ENCODE data around the gene LRBA.

Gene LRBA

DNA sequence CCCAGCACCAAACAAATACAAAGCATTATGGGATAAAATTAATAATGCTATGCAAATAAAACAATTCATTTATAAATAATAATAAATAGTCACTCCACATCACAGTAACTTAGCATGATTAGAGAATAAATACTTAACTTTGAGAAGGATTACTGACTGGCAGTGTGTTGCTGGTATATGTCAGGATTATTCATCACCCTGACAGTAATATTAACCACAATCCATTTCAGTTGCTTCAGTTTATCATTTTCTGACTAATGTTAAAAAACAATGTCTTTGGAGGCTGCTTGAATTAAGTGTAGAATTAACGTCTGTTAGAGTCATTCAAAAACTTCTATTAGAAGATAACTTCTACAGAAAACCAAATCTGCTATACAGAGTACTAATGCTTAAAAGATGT lies 557.3 kb downstream of the LRBA start:
- no peaks in the 10 kb centered on the region for H3K9me3 ChIP-seq (ENCODE audit: control insufficient read depth, insufficient read depth, low read length)
- H3K9ac ChIP-seq (ENCODE audit: low read depth, low read length) = no peak overlapping the region
- H3K4me1 ChIP-seq (ENCODE audit: insufficient read depth, low read length) = no peaks in the 10 kb centered on the region
- H3K36me3 ChIP-seq (ENCODE audit: insufficient read depth, low read length) = peaks cover 2% of the 10 kb centered on the region; the same call in 1 of the 2 replicates

DNA sequence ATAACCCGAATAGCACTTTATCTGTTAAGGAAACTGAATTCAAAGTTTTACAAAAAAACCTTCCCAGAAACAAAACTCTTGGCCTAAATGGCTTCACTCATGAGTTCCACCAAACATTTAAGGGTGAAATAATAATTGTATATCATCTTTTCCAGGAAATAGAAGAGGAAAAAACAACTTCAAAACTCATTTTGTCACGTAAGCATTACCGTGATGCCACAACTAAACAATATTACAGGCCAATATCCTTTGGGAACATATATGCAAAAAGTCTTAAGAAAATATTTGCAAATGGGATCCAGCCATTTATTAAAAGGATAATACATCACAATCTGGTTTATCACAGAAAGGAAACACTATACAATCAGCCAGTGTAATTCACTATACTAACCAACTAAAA lies 563.2 kb downstream of the LRBA start:
- Histone ChIP-seq H3K9me3 (ENCODE audit: control insufficient read depth, insufficient read depth, low read length) (no peaks in the 10 kb centered on the region), H3K4me1 (ENCODE audit: insufficient read depth, low read length) (no peaks in the 10 kb centered on the region), H3K9ac (ENCODE audit: low read depth, low read length) (no peak overlapping the region), H3K36me3 (ENCODE audit: insufficient read depth, low read length) (peaks cover 2% of the 10 kb centered on the region; the same call in 1 of the 2 replicates)

GRCh38 chr4:150447356-150447755 lies 567.7 kb downstream of the LRBA start:
- Histone ChIP-seq H3K4me1 (ENCODE audit: insufficient read depth, low read length) (no peaks in the 10 kb centered on the region), H3K9me3 (ENCODE audit: control insufficient read depth, insufficient read depth, low read length) (no peaks in the 10 kb centered on the region), H3K36me3 (ENCODE audit: insufficient read depth, low read length) (no peaks in the 10 kb centered on the region), H3K9ac (ENCODE audit: low read depth, low read length) (no peak overlapping the region)

GRCh38 chr4:150439451-150439933 lies 575.6 kb downstream of the LRBA start:
- Histone ChIP-seq H3K36me3 (ENCODE audit: insufficient read depth, low read length) (no peaks in the 10 kb centered on the region), H3K9me3 (ENCODE audit: control insufficient read depth, insufficient read depth, low read length) (no peaks in the 10 kb centered on the region), H3K9ac (ENCODE audit: low read depth, low read length) (no peak overlapping the region), H3K4me1 (ENCODE audit: insufficient read depth, low read length) (no peaks in the 10 kb centered on the region)

DNA sequence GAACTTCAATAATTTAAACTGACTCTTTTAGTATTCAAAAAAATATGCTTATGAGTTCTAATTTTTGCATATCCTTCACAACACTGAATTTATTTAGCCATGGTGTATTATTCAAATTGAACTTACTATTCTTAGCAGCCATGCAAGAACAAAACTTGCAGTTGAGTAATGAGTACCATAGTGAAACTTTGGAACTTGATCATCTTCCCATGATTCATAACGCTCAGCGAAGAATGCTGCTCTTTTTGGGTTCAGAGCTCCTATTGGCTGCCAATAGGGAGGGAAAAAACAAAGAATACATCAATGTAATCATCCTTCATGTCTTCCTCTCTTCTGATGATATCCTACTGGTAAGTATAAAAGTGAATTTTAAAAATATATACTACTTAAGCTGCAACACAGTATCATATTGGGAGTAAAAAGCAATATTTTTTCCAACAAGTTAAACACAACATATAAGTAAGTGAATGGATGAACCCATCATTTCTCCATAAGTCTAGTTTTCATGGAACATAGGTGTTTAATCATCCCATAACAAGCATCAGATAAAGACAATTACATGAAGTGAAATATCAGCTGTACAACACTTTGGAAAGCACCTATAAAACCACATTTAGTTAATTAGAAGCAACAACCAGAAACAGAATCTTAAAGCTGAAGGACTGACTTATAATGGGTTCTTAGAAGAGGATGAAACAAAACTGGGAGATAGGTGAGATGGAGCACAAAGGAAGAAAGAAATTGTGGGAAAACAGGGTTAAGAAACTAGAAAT lies 578.3 kb downstream of the LRBA start:
- H3K36me3 ChIP-seq (ENCODE audit: insufficient read depth, low read length) = no peaks in the 10 kb centered on the region
- H3K9ac ChIP-seq (ENCODE audit: low read depth, low read length) = no peak overlapping the region

DNA sequence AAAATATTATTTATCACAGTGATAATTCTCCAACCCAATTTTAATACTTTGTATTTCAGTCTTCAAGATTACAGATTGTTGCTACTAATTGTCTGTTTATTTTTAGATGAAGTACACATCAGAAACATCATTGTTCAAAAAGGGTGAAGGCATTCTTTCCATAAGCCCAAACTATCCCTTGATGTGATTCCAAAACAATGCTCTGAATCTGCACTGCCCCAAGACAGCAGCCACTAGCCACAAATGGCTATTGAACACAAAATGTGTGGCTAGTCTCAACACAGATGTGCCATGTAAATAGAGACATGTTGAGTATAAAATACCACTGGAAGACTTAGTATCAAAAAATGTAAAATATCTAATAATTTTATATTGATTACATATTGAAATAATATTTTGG lies 583.9 kb downstream of the LRBA start:
- Histone ChIP-seq H3K36me3 (ENCODE audit: insufficient read depth, low read length) (no peaks in the 10 kb centered on the region), H3K4me1 (ENCODE audit: insufficient read depth, low read length) (no peaks in the 10 kb centered on the region), H3K9me3 (ENCODE audit: control insufficient read depth, insufficient read depth, low read length) (no peaks in the 10 kb centered on the region), H3K9ac (ENCODE audit: low read depth, low read length) (no peak overlapping the region)

More for the DNA sequence above, 578.3 kb downstream of the LRBA start:
- Histone ChIP-seq H3K9me3 (ENCODE audit: control insufficient read depth, insufficient read depth, low read length) (no peaks in the 10 kb centered on the region), H3K4me1 (ENCODE audit: insufficient read depth, low read length) (no peaks in the 10 kb centered on the region)

DNA sequence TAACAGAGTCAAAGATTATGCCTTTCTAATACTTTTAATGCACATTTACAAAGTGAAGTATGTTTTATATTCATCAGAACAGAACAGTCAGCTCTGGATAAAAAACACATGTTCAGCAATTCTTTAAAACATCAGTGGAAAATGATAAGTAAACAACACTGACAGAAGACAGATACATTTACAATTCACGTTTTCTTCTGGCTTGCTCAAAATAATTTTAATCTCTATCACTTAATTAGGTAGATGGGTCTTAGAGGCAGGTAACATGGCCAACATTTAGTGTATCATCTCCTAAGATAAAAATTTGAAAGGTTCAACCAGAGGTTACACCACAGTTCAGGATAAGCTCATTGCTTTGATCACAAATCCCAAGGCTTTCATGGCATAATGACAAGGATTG lies 589.9 kb downstream of the LRBA start:
- H3K9me3 ChIP-seq (ENCODE audit: control insufficient read depth, insufficient read depth, low read length) = no peaks in the 10 kb centered on the region
- no peaks in the 10 kb centered on the region for H3K4me1 ChIP-seq (ENCODE audit: insufficient read depth, low read length)
- H3K36me3 ChIP-seq (ENCODE audit: insufficient read depth, low read length) = no peaks in the 10 kb centered on the region
- H3K9ac ChIP-seq (ENCODE audit: low read depth, low read length) = no peak overlapping the region

- H3K36me3 ChIP-seq (ENCODE audit: insufficient read depth, low read length) = no peaks in the 10 kb centered on the region
Measured at GRCh38 chr4:150423503-150423902, 591.6 kb downstream of the LRBA start.

DNA sequence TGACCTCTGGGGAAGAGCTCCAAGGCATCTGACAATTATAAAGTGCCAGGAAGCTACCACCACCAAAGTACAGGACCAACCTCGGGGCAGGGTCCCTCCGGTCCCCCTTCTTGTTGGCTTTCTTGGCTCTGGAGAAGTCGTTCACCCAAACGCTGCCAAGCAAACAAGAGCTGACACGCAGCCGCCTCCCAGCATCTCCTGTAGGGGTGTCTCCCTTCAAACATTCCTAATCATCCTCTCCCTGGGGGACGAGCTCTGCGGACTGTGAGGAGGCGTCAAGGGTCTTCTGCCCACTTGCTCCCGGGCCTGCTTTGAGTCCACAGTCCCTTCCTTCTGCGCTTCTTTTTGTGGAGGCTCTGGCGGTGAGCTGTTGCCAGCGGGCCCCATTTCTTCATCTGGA lies 592.0 kb downstream of the LRBA start:
- H3K36me3 ChIP-seq (ENCODE audit: insufficient read depth, low read length) = no peaks in the 10 kb centered on the region
- no peaks in the 10 kb centered on the region for H3K9me3 ChIP-seq (ENCODE audit: control insufficient read depth, insufficient read depth, low read length)
- H3K9ac ChIP-seq (ENCODE audit: low read depth, low read length) = no peak overlapping the region
- no peaks in the 10 kb centered on the region for H3K4me1 ChIP-seq (ENCODE audit: insufficient read depth, low read length)

More at GRCh38 chr4:150423503-150423902, 591.6 kb downstream of the LRBA start:
- Histone ChIP-seq H3K9me3 (ENCODE audit: control insufficient read depth, insufficient read depth, low read length) (no peaks in the 10 kb centered on the region), H3K9ac (ENCODE audit: low read depth, low read length) (no peak overlapping the region), H3K4me1 (ENCODE audit: insufficient read depth, low read length) (no peaks in the 10 kb centered on the region)

DNA sequence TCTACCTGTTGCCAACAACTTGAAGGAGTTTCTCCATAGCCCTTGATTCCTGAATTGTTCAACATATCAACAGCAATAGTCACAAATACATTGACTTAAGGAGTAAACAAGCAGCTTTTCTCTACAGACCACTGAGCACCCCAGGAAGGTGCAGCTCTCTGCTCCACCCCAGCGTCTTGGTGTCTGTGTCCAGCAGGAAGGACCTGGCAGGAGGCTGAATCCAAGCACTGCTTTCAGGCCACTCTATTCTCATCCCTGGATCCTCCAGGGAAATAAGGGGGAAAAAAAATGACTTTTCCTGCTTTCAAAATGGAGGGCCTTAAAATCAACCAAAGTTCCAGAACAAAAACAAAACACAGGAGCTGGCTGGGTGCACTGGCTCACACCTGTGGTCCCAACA lies 593.5 kb downstream of the LRBA start:
- Histone ChIP-seq H3K36me3 (ENCODE audit: insufficient read depth, low read length) (no peaks in the 10 kb centered on the region), H3K9ac (ENCODE audit: low read depth, low read length) (no peak overlapping the region)

GRCh38 chr4:150419939-150420338 lies 595.1 kb downstream of the LRBA start:
- Histone ChIP-seq H3K9ac (ENCODE audit: low read depth, low read length) (no peak overlapping the region), H3K9me3 (ENCODE audit: control insufficient read depth, insufficient read depth, low read length) (no peaks in the 10 kb centered on the region), H3K4me1 (ENCODE audit: insufficient read depth, low read length) (no peaks in the 10 kb centered on the region), H3K36me3 (ENCODE audit: insufficient read depth, low read length) (no peaks in the 10 kb centered on the region)

More for the DNA sequence above, 593.5 kb downstream of the LRBA start:
- no peaks in the 10 kb centered on the region for H3K4me1 ChIP-seq (ENCODE audit: insufficient read depth, low read length)
- no peaks in the 10 kb centered on the region for H3K9me3 ChIP-seq (ENCODE audit: control insufficient read depth, insufficient read depth, low read length)

GRCh38 chr4:150418757-150419410 lies 596.2 kb downstream of the LRBA start:
- Histone ChIP-seq H3K4me1 (ENCODE audit: insufficient read depth, low read length) (no peaks in the 10 kb centered on the region), H3K9ac (ENCODE audit: low read depth, low read length) (no peak overlapping the region), H3K36me3 (ENCODE audit: insufficient read depth, low read length) (no peaks in the 10 kb centered on the region), H3K9me3 (ENCODE audit: control insufficient read depth, insufficient read depth, low read length) (no peaks in the 10 kb centered on the region)

- no peaks in the 10 kb centered on the region for H3K36me3 ChIP-seq (ENCODE audit: insufficient read depth, low read length)
- no peaks in the 10 kb centered on the region for H3K4me1 ChIP-seq (ENCODE audit: insufficient read depth, low read length)
- H3K9me3 ChIP-seq (ENCODE audit: control insufficient read depth, insufficient read depth, low read length) = no peaks in the 10 kb centered on the region
- no peak overlapping the region for H3K9ac ChIP-seq (ENCODE audit: low read depth, low read length)
Measured at GRCh38 chr4:150415213-150415612, 599.9 kb downstream of the LRBA start.

DNA sequence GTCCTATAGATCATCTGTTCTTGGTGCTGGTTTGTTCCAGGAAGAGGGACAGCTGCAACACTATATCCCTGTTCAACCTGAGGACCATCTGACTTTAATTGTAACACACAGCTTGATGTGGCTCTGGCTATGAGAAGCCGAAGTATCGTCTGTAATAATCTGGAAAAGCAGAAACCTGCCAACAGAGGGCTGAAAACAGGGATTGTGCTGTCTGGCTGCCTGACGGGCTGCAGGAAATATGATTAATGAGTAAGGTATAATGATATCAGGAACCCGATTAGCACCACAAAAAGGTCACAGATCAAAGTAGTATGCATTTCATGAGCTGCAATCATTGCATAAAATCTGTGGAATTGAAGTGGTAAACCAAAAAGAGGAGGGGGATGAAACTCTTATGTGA lies 603.6 kb downstream of the LRBA start:
- no peaks in the 10 kb centered on the region for H3K36me3 ChIP-seq (ENCODE audit: insufficient read depth, low read length)
- no peaks in the 10 kb centered on the region for H3K4me1 ChIP-seq (ENCODE audit: insufficient read depth, low read length)
- H3K9ac ChIP-seq (ENCODE audit: low read depth, low read length) = no peak overlapping the region
- H3K9me3 ChIP-seq (ENCODE audit: control insufficient read depth, insufficient read depth, low read length) = no peaks in the 10 kb centered on the region

GRCh38 chr4:150402871-150403272 lies 612.2 kb downstream of the LRBA start:
- Histone ChIP-seq H3K4me1 (ENCODE audit: insufficient read depth, low read length) (no peaks in the 10 kb centered on the region), H3K9me3 (ENCODE audit: control insufficient read depth, insufficient read depth, low read length) (no peaks in the 10 kb centered on the region), H3K9ac (ENCODE audit: low read depth, low read length) (no peak overlapping the region), H3K36me3 (ENCODE audit: insufficient read depth, low read length) (no peaks in the 10 kb centered on the region)

Data from ES-I3 (cell line).